Erythroblast (primary cell): ENCODE results near the gene KCNG4.

ENCODE experiments used
- GATA1 ChIP-seq: IDR thresholded peaks from 2 replicates; pipeline ENCODE4 v1.6.1; 2011; ENCODE audit warnings: low read depth, mild to moderate bottlenecking, control low read depth, low read length, moderate library complexity
- POLR2A ChIP-seq: IDR thresholded peaks from 2 replicates; pipeline ENCODE4 v1.6.1; 2011; ENCODE audit warnings: mild to moderate bottlenecking, low read length

- TF ChIP-seq POLR2A = no peak
- TF ChIP-seq GATA1 = no peak
Observed at GRCh38 chr16:84225126-84225525, 14.7 kb downstream of the KCNG4 start.
